ENCODE measurements around the gene CILP. TPM values are rescaled to one million over a fixed set of nuclear protein-coding genes. Genes with fewer than 3 reads are reported as not detected.
"Not testable (repeated sequence)": the region's sequence is repeated elsewhere in the genome, so short reads cannot be mapped to it uniquely, and the experiment has no call there.

The CILP gene
- total RNA-seq: not detected

GRCh38 chr15:65210770-65211481 is at the start of gene CILP:
Gene CILP, minus strand, starts transcription at chr15:65211473. Its CDS starts 1,718 bp downstream, at chr15:65209755.
- H3K27ac Mint-ChIP-seq: no peak within 1 kb of the TSS
- no peaks in the 10 kb centered on the region for H3K9me3 Mint-ChIP-seq
- no peaks in the 10 kb centered on the region for H3K36me3 Mint-ChIP-seq
- H3K4me1 Mint-ChIP-seq: peaks cover 4% of the 10 kb centered on the region
- H3K27me3 Mint-ChIP-seq: no peaks in the 10 kb centered on the region
- H3K4me3 Mint-ChIP-seq: no peak within 1 kb of the TSS
- no peak for DNase-seq

DNA sequence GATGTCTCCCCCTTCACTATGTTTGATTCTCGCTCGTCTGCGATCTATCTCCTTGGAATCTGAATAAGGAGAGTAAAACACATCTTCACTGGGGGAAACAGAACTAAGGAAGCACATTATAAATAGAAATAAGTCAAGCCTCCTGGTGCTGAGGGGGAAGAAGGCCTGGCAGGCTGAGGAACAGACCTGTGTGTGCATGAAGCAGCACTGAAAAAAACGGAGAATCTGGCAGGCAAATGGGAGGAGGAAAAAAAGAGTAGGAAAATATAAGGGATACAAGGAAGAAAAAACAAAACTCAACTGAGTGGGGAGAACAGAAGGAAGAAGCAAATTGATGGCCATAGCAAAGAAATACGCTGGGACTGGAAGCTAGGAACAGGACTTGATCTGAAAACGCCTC is 49.7 kb upstream of the CILP start:
- H3K9me3 Mint-ChIP-seq: no peaks in the 10 kb centered on the region
- no peak overlapping the region for H3K4me3 Mint-ChIP-seq
- DNase-seq: no peak
- no peaks in the 10 kb centered on the region for H3K4me1 Mint-ChIP-seq
- peaks cover 14% of the 10 kb centered on the region for H3K36me3 Mint-ChIP-seq
- H3K27me3 Mint-ChIP-seq: no peaks in the 10 kb centered on the region
- H3K27ac Mint-ChIP-seq: no peak overlapping the region

- Mint-ChIP-seq H3K4me3 (no peak overlapping the region), H3K4me1 (peaks cover 1% of the 10 kb centered on the region), H3K9me3 (no peaks in the 10 kb centered on the region), H3K27me3 (no peaks in the 10 kb centered on the region), H3K27ac (no peak overlapping the region), H3K36me3 (peaks cover 15% of the 10 kb centered on the region)
- DNase-seq: no peak
Measured at GRCh38 chr15:65259367-65259797, 48.1 kb upstream of the CILP start.

- Mint-ChIP-seq H3K36me3 (peaks cover 15% of the 10 kb centered on the region), H3K9me3 (no peaks in the 10 kb centered on the region), H3K4me3 (no peak overlapping the region), H3K27ac (no peak overlapping the region), H3K4me1 (peaks cover 1% of the 10 kb centered on the region), H3K27me3 (no peaks in the 10 kb centered on the region)
- no peak for DNase-seq
Measured at GRCh38 chr15:65258375-65259262, 47.3 kb upstream of the CILP start.

- Mint-ChIP-seq H3K27ac (no peak overlapping the region), H3K4me1 (peaks cover 4% of the 10 kb centered on the region), H3K4me3 (no peak overlapping the region), H3K27me3 (no peaks in the 10 kb centered on the region), H3K36me3 (peaks cover 16% of the 10 kb centered on the region), H3K9me3 (no peaks in the 10 kb centered on the region)
- no peak for DNase-seq
Measured at GRCh38 chr15:65255486-65256140, 44.3 kb upstream of the CILP start.

DNA sequence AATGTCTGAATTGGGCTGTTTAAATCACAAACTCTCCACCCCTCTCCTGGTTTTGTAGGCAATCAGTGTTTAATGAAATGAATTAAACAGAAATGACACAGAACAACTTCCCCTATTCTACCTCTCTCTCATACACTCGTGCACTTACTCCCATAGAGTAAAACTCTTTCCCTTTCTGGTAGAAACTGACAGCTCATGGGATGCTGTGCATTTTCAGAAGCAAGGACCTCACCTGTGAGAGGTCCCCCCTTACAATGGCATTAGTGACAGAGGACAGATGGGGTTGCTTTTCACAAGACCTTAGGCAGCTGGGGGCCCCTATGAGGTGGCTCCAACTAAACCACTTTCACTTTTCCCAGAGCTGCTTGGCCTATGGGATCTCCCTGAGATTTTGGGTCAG is 43.5 kb upstream of the CILP start:
- Mint-ChIP-seq H3K4me1 (peaks cover 13% of the 10 kb centered on the region), H3K27me3 (no peaks in the 10 kb centered on the region), H3K27ac (no peak overlapping the region), H3K9me3 (no peaks in the 10 kb centered on the region), H3K4me3 (no peak overlapping the region), H3K36me3 (peaks cover 14% of the 10 kb centered on the region)
- no peak for DNase-seq

GRCh38 chr15:65254356-65254755 is 43.1 kb upstream of the CILP start:
- peaks cover 17% of the 10 kb centered on the region for H3K4me1 Mint-ChIP-seq
- H3K27ac Mint-ChIP-seq: no peak overlapping the region
- DNase-seq: no peak
- no peak overlapping the region for H3K4me3 Mint-ChIP-seq
- H3K36me3 Mint-ChIP-seq: peaks cover 12% of the 10 kb centered on the region
- no peaks in the 10 kb centered on the region for H3K9me3 Mint-ChIP-seq
- H3K27me3 Mint-ChIP-seq: no peaks in the 10 kb centered on the region

GRCh38 chr15:65249641-65250040 is 38.4 kb upstream of the CILP start:
- no peaks in the 10 kb centered on the region for H3K9me3 Mint-ChIP-seq
- peak; percentile 83 for DNase-seq
- H3K36me3 Mint-ChIP-seq: peaks cover 8% of the 10 kb centered on the region
- H3K27ac Mint-ChIP-seq: peak overlapping the region; percentile 87
- no peaks in the 10 kb centered on the region for H3K27me3 Mint-ChIP-seq
- peak overlapping the region; percentile 25 for H3K4me3 Mint-ChIP-seq
- H3K4me1 Mint-ChIP-seq: peaks cover 25% of the 10 kb centered on the region

DNA sequence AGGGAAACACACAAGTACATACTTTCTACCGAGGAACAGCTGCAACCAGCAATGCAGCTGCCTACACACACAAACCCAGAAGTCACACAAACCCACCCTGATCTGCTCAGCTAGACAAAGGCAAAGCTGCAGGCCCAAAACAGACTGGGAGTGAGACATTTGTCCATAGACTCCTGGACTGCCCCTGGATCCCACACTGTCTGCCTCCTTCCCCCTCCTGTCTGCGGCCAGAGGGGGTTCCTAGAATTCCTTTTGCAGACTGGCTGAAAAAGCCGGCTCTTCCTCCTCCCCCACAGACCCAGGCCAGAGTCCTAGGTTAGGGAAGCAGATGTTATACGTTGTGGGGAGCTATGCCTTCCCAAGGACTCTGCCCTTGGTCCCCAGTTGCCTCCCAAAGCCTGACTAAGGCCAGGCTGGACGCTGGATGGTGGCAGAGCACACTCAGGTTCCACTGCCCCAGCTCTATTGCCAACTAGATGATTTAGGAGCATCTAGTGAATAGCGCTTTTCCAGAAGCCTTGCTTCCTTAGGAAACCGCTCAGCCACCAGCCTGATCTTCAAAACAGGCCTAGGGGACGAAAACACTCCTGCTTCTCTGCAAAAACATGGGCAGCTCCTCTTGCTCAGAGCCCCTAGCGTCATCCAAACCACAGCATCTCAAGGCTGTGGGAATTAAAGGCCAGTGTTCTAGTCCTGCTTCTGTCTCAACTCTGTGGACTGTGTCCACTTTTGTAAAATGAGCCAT is 37.4 kb upstream of the CILP start:
- Mint-ChIP-seq H3K27ac (peak overlapping the region; percentile 87), H3K36me3 (peaks cover 11% of the 10 kb centered on the region), H3K27me3 (no peaks in the 10 kb centered on the region), H3K4me3 (no peak overlapping the region), H3K4me1 (peaks cover 25% of the 10 kb centered on the region), H3K9me3 (no peaks in the 10 kb centered on the region)
- DNase-seq: no peak

DNA sequence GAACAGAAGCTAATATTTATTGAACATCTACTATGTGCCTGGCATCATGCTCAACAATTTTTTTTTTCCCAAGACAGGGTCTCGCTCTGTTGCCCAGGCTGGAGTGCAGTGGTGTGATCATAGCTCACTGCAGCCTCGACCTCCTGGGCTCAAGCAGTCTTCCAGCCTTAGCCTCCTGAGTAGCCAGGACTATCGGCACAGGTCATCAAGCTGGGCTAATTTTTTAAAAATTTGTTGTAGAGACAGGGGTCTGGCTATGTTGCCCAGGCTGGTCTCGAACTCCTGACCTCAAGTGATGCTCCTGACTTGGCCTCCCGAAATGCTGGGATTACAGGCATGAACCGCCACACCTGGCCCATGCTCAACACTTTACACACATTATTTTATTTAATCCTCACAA is 35.7 kb upstream of the CILP start:
- Mint-ChIP-seq H3K36me3 (peaks cover 10% of the 10 kb centered on the region), H3K4me1 (peaks cover 25% of the 10 kb centered on the region), H3K27ac (no peak overlapping the region), H3K9me3 (no peaks in the 10 kb centered on the region), H3K27me3 (no peaks in the 10 kb centered on the region), H3K4me3 (no peak overlapping the region)
- DNase-seq: no peak

GRCh38 chr15:65246026-65246714 is 34.9 kb upstream of the CILP start:
- H3K27ac Mint-ChIP-seq: no peak overlapping the region
- DNase-seq: no peak
- peaks cover 10% of the 10 kb centered on the region for H3K36me3 Mint-ChIP-seq
- H3K9me3 Mint-ChIP-seq: no peaks in the 10 kb centered on the region
- no peaks in the 10 kb centered on the region for H3K27me3 Mint-ChIP-seq
- peaks cover 24% of the 10 kb centered on the region for H3K4me1 Mint-ChIP-seq
- no peak overlapping the region for H3K4me3 Mint-ChIP-seq

- Mint-ChIP-seq H3K4me1 (peaks cover 19% of the 10 kb centered on the region), H3K36me3 (peaks cover 10% of the 10 kb centered on the region), H3K9me3 (no peaks in the 10 kb centered on the region), H3K4me3 (no peak overlapping the region), H3K27me3 (no peaks in the 10 kb centered on the region), H3K27ac (no peak overlapping the region)
- no peak for DNase-seq
Measured at GRCh38 chr15:65245096-65245856, 34.0 kb upstream of the CILP start.

DNA sequence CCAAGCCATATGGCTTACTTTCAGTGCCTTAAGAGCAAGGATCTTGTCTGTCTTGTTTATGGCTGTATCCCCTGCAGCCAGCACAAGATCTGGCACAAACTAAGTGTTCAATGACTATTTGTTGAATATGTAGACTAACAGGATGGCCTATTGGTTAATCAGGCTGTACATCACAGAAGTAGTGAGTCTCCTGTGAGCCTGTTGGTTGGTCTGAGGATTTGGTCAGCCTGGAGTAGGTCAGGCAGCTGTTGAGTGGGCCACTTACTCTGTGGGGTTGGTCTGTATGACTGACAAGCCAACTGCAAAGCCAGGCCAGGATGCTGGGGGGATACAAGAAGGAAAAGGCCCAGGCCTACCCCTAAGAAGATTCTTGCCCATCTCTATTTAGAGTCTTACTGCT is 33.4 kb upstream of the CILP start:
- H3K27ac Mint-ChIP-seq: no peak overlapping the region
- H3K9me3 Mint-ChIP-seq: no peaks in the 10 kb centered on the region
- H3K27me3 Mint-ChIP-seq: no peaks in the 10 kb centered on the region

GRCh38 chr15:65236443-65236842 is 25.2 kb upstream of the CILP start:
- H3K36me3 Mint-ChIP-seq, H3K4me1 Mint-ChIP-seq, DNase-seq, H3K9me3 Mint-ChIP-seq, H3K27ac Mint-ChIP-seq, H3K4me3 Mint-ChIP-seq, H3K27me3 Mint-ChIP-seq: not testable (repeated sequence)

More for the DNA sequence above, 33.4 kb upstream of the CILP start:
- Mint-ChIP-seq H3K4me3 (no peak overlapping the region), H3K36me3 (peaks cover 10% of the 10 kb centered on the region), H3K4me1 (peaks cover 13% of the 10 kb centered on the region)
- no peak for DNase-seq

Measured in activated naive CD8-positive, alpha-beta T cell treated with anti-CD3 and anti-CD28 coated beads for 36 hours (primary cell).